ENCODE measurements around the gene AKIRIN2.
"Not testable (repeated sequence)": the region's sequence is repeated elsewhere in the genome, so short reads cannot be mapped to it uniquely, and the experiment has no call there.

The AKIRIN2 gene

GRCh38 chr6:87716928-87717614 is 15.0 kb upstream of the AKIRIN2 start:
- DNase-seq = no peak

- no peak for DNase-seq
Measured at GRCh38 chr6:87714093-87714842, 12.2 kb upstream of the AKIRIN2 start.

GRCh38 chr6:87712713-87713112 is 10.7 kb upstream of the AKIRIN2 start:
- DNase-seq = not testable (repeated sequence)

GRCh38 chr6:87710090-87710489 is 8.1 kb upstream of the AKIRIN2 start:
- DNase-seq = no peak

GRCh38 chr6:87708581-87709427 is 6.8 kb upstream of the AKIRIN2 start:
- not testable (repeated sequence) for DNase-seq

GRCh38 chr6:87706187-87706966 is 4.3 kb upstream of the AKIRIN2 start:
- no peak for DNase-seq

GRCh38 chr6:87705070-87705691 is 3.1 kb upstream of the AKIRIN2 start:
- DNase-seq = no peak

- DNase-seq = not testable (repeated sequence)
Measured at GRCh38 chr6:87703039-87703438, 1.0 kb upstream of the AKIRIN2 start.

GRCh38 chr6:87702589-87702945 is 534 bp upstream of the AKIRIN2 start:
- DNase-seq = no peak

- DNase-seq = no peak
Measured at GRCh38 chr6:87701344-87701675, 723 bp downstream of the AKIRIN2 start.

- DNase-seq = peak; percentile 79
Measured at GRCh38 chr6:87700397-87701343, 1.4 kb downstream of the AKIRIN2 start.

GRCh38 chr6:87699576-87699975 is 2.5 kb downstream of the AKIRIN2 start:
- no peak for DNase-seq

GRCh38 chr6:87698547-87699006 is 3.5 kb downstream of the AKIRIN2 start:
- no peak for DNase-seq

- peak; percentile 17 for DNase-seq
Measured at GRCh38 chr6:87697581-87698546, 4.2 kb downstream of the AKIRIN2 start.

GRCh38 chr6:87696817-87697216 is 5.2 kb downstream of the AKIRIN2 start:
- DNase-seq = not testable (repeated sequence)

GRCh38 chr6:87692086-87692485 is 9.9 kb downstream of the AKIRIN2 start:
- no peak for DNase-seq

- DNase-seq = no peak
Measured at GRCh38 chr6:87690441-87690840, 11.6 kb downstream of the AKIRIN2 start.

GRCh38 chr6:87687893-87688292 is 14.1 kb downstream of the AKIRIN2 start:
- DNase-seq = not testable (repeated sequence)

GRCh38 chr6:87687296-87687695 is 14.7 kb downstream of the AKIRIN2 start:
- DNase-seq = no peak
